ENCODE measurements around the gene NFIX. TPM values are rescaled to one million over a fixed set of nuclear protein-coding genes. Genes with fewer than 3 reads are reported as not detected.

Gene NFIX
- polyA plus RNA-seq, 3 donors: 0.25 to 3.7 (median 0.90) TPM

DNA sequence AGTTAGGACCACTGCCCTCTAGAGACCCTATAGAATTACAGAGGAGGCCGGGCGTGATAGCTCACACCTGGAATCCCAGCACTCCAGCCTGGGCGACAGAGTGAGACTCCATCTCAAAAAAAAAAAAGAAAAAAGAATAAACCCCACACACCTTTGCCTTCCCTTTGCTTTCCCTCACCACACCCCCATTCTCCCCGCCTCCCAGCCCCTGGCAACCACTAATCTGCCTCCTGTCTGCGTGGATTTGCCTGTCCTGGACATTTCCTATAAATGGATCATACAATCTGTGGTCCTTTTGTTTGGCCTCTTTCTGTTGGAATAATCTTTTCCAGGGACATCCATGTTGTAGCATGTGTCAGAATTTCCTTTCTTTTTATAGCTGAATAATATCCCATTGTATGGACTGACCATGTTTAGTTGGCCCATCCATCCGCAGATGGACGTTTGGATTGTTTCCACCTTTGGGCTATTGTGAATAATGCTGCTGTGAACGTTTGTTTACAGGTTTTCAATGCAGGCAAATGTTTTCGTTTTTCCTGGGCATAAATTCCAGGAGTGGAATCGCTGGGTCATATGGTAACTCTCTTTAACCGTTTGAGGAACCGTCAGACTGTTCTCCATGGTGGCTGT lies 138.1 kb downstream of the NFIX start:
- no peak for DNase-seq
- no peaks in the 10 kb centered on the region for H3K27me3 Mint-ChIP-seq (ENCODE audit: low read depth in 3 of 3)
- no peaks in the 10 kb centered on the region for H3K9me3 ChIP-seq (replicated peaks in 1 of 2; ENCODE audit: control insufficient read depth in 1 of 2, insufficient read depth in 1 of 2, low read length in 2 of 2)
- no peak overlapping the region for H2AFZ ChIP-seq (ENCODE audit: insufficient read depth, low read depth, low read length, poor library complexity, severe bottlenecking)
- H4K20me1 ChIP-seq (ENCODE audit: insufficient read depth, low read length): peaks cover 65% of the 10 kb centered on the region
- H3K9me3 Mint-ChIP-seq: peaks cover 0 to 2% (median 0%) of the 10 kb centered on the region in 7 donors
- no peak overlapping the region for H3K4me3 ChIP-seq (replicated peaks in 1 of 3; ENCODE audit: low read depth in 2 of 3, low read length in 3 of 3)
- peak overlapping the region in 1 of 7 donors; percentile 17 for H3K27ac Mint-ChIP-seq
- no peak overlapping the region for H3K4me2 ChIP-seq (replicated peaks; ENCODE audit: extremely low read depth, low read length, poor library complexity, severe bottlenecking)
- WGBS (ENCODE audit: insufficient coverage): 91% methylated on average over 4 of the region's 12 CpGs
- H3K36me3 Mint-ChIP-seq: peaks cover 30 to 59% of the 10 kb centered on the region in 2 donors
- intact Hi-C loops (cut with micrococcal nuclease): no loop called here
- peaks cover 36 to 53% of the 10 kb centered on the region in 2 donors for H3K36me3 ChIP-seq (replicated peaks in 1 of 2; ENCODE audit: control insufficient read depth in 1 of 2, insufficient read depth in 2 of 2, low read length in 2 of 2)
- peaks cover 61% of the 10 kb centered on the region for H3K79me2 ChIP-seq (ENCODE audit: insufficient read depth, low read length)
- no peak overlapping the region for H3K9ac ChIP-seq (ENCODE audit: insufficient read depth, low read length, poor library complexity, severe bottlenecking)
- H3K4me1 ChIP-seq (ENCODE audit: control insufficient read depth in 1 of 2, insufficient read depth in 2 of 2, low read length in 2 of 2): no peaks in the 10 kb centered on the region
- peaks cover 15% of the 10 kb centered on the region for H3K4me1 Mint-ChIP-seq
- H3K27me3 ChIP-seq (ENCODE audit: control insufficient read depth in 2 of 2, insufficient read depth in 2 of 2, low read length in 2 of 2): no peaks in the 10 kb centered on the region
- TF ChIP-seq, protein P1, sequence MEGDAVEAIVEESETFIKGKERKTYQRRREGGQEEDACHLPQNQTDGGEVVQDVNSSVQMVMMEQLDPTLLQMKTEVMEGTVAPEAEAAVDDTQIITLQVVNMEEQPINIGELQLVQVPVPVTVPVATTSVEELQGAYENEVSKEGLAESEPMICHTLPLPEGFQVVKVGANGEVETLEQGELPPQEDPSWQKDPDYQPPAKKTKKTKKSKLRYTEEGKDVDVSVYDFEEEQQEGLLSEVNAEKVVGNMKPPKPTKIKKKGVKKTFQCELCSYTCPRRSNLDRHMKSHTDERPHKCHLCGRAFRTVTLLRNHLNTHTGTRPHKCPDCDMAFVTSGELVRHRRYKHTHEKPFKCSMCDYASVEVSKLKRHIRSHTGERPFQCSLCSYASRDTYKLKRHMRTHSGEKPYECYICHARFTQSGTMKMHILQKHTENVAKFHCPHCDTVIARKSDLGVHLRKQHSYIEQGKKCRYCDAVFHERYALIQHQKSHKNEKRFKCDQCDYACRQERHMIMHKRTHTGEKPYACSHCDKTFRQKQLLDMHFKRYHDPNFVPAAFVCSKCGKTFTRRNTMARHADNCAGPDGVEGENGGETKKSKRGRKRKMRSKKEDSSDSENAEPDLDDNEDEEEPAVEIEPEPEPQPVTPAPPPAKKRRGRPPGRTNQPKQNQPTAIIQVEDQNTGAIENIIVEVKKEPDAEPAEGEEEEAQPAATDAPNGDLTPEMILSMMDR (IDR thresholded peaks at IDR 0.05): no peak
- H3K4me3 Mint-ChIP-seq: no peak overlapping the region
- peak overlapping the region in 1 of 2 donors; percentile 45 for H3K27ac ChIP-seq (ENCODE audit: low read depth in 1 of 2, low read length in 2 of 2)

DNA sequence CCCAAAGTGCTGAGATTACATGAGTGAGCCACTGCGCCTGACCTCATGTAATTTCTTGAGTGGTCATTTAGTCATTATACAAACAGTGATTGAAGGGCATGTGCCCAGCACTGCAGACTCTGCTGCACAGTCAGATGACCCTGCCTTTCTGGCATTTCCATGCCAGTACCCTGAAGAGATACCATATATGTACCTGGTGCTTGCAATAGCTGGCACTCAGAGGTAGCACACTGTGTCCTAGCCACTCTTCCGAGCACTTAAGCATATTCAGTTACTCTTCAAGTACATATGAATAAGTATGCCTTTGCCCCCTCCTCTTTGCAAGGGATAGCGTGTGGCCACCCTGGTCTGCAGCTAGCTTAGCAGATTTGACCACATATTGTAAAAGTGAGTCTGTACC lies 139.4 kb downstream of the NFIX start:
- Histone ChIP-seq H3K27ac (ENCODE audit: low read depth in 1 of 2, low read length in 2 of 2) (no peak overlapping the region), H3K9me3 (replicated peaks in 1 of 2; ENCODE audit: control insufficient read depth in 1 of 2, insufficient read depth in 1 of 2, low read length in 2 of 2) (no peaks in the 10 kb centered on the region), H2AFZ (ENCODE audit: insufficient read depth, low read depth, low read length, poor library complexity, severe bottlenecking) (no peak overlapping the region), H4K20me1 (ENCODE audit: insufficient read depth, low read length) (peaks cover 64% of the 10 kb centered on the region), H3K36me3 (replicated peaks in 1 of 2; ENCODE audit: control insufficient read depth in 1 of 2, insufficient read depth in 2 of 2, low read length in 2 of 2) (peaks cover 42 to 59% of the 10 kb centered on the region in 2 donors), H3K9ac (ENCODE audit: insufficient read depth, low read length, poor library complexity, severe bottlenecking) (no peak overlapping the region), H3K4me3 (replicated peaks in 1 of 3; ENCODE audit: low read depth in 2 of 3, low read length in 3 of 3) (no peak overlapping the region), H3K79me2 (ENCODE audit: insufficient read depth, low read length) (peaks cover 49% of the 10 kb centered on the region), H3K4me2 (replicated peaks; ENCODE audit: extremely low read depth, low read length, poor library complexity, severe bottlenecking) (no peak overlapping the region), H3K27me3 (ENCODE audit: control insufficient read depth in 2 of 2, insufficient read depth in 2 of 2, low read length in 2 of 2) (no peaks in the 10 kb centered on the region), H3K4me1 (ENCODE audit: control insufficient read depth in 1 of 2, insufficient read depth in 2 of 2, low read length in 2 of 2) (no peaks in the 10 kb centered on the region)
- TF ChIP-seq, protein P1 (IDR thresholded peaks at IDR 0.05): no peak
- Mint-ChIP-seq H3K27me3 (ENCODE audit: low read depth in 3 of 3) (no peaks in the 10 kb centered on the region), H3K4me1 (peaks cover 16% of the 10 kb centered on the region), H3K36me3 (peaks cover 35 to 65% of the 10 kb centered on the region in 2 donors), H3K27ac (peak overlapping the region in 2 of 7 donors; percentile 42 to 46), H3K4me3 (no peak overlapping the region), H3K9me3 (peaks cover 0 to 2% (median 0%) of the 10 kb centered on the region in 7 donors)
- intact Hi-C loops (cut with micrococcal nuclease): no loop called here
- WGBS (ENCODE audit: insufficient coverage): no CpG with 5 or more reads among the region's 3 CpGs
- DNase-seq: no peak
